Sigmoid colon (tissue), 7 donors: ENCODE measurements around the gene TMSB10. TPM values are rescaled to one million over a fixed set of nuclear protein-coding genes. Genes with fewer than 3 reads are reported as not detected.

Experiments used
- DNase-seq: peaks from one replicate; pipeline ENCODE4 v3.0.0-alpha.2; 2019
- H3K27ac ChIP-seq, 4 donors: fragments of 200-600 bp; sonication (generic); one replicate each; pipeline ENCODE4 v1.5.1; 2016 to 2019; ENCODE audit warnings: mild to moderate bottlenecking in 1 of 4
- H3K27me3 ChIP-seq, 3 donors: fragments of 200-600 bp; sonication (generic); one replicate each; pipeline ENCODE4 v1.5.1; 2019; ENCODE audit warnings: mild to moderate bottlenecking in 1 of 3
- H3K36me3 ChIP-seq, 4 donors: fragments of 200-600 bp; sonication (generic); one replicate each; pipeline ENCODE4 v1.5.1; 2016 to 2019
- H3K4me1 ChIP-seq, 4 donors: fragments of 200-600 bp; sonication (generic); one replicate each; pipeline ENCODE4 v1.5.1; 2017 to 2019
- H3K4me3 ChIP-seq, 4 donors: fragments of 200-600 bp; sonication (generic); one replicate each; pipeline ENCODE4 v1.5.1; 2017 to 2019; ENCODE audit warnings: mild to moderate bottlenecking in 2 of 4, moderate library complexity in 1 of 4
- H3K9me3 ChIP-seq, 4 donors: fragments of 200-600 bp in 3 of 4; sonication (generic) in 3 of 4; one replicate each; pipeline versions ENCODE4 v1.5.1 to v1.6.1; 2013 to 2019
- CTCF ChIP-seq, 4 experiments: fragments of 450-650 bp in 3 of 4; fragments of 200-600 bp in 1 of 4; IDR thresholded peaks; one replicate each; pipeline ENCODE4 v1.5.1; 2016 to 2019; ENCODE audit warnings: antibody characterized with exemption in 4 of 4, mild to moderate bottlenecking in 3 of 4, moderate library complexity in 2 of 4
- EP300 ChIP-seq, 4 donors: sonication (generic); formaldehyde crosslinking; IDR thresholded peaks; one replicate each; pipeline ENCODE4 v1.6.1; 2017; ENCODE audit warnings: antibody characterized with exemption in 4 of 4
- POLR2A ChIP-seq, 2 donors: fragments of 450-650 bp; IDR thresholded peaks; one replicate each; pipeline ENCODE4 v1.6.1; 2016; ENCODE audit warnings: antibody characterized with exemption in 2 of 2, mild to moderate bottlenecking in 2 of 2, moderate library complexity in 2 of 2
- POLR2AphosphoS5 ChIP-seq, 4 donors: sonication (generic); formaldehyde crosslinking; IDR thresholded peaks; one replicate each; pipeline ENCODE4 v1.6.1; 2017; ENCODE audit warnings: antibody characterized with exemption in 4 of 4
- WGBS, 2 donors: extraction: QIAGEN DNeasy Blood & Tissue Kit; methylation state at CpG; one replicate each; pipeline ENCODE4 v1.1.7; 2013; 5-methylcytosine and 5-hydroxymethylcytosine counted together
- intact Hi-C: fragments of 100-400 bp; cut with DNase I; formaldehyde crosslinking; loops from one replicate; pipeline ENCODE4 v1.15.1; 2023
- polyA plus RNA-seq, 3 donors: library from polyadenylated mRNA; stranded (reverse); fragments of 200-250 nt; gene quantifications; one replicate each; pipeline ENCODE4 v1.2.3, GENCODE V29; 2013
- total RNA-seq, 4 donors: library from RNA; depleted of rRNA; stranded (reverse); fragments of >200 nt; gene quantifications; one replicate each; pipeline ENCODE4 v1.1.0, GENCODE V29; 2016
- donor health status: healthy with polysubstance abuse.
- donor health status: Bipolar disorder and iron deficiency.
- donor health status: healthy.

The TMSB10 gene
- total and polyA plus RNA-seq, 7 donors: 1,887 to 4,314 (median 2,459) TPM

GRCh38 chr2:84886791-84887190 is 18.7 kb upstream of the TMSB10 start:
- intact Hi-C loops: no loop called here
- Histone ChIP-seq H3K4me1 (peaks cover 0 to 16% (median 6%) of the 10 kb centered on the region in 4 donors), H3K27ac (no peak overlapping the region), H3K9me3 (no peaks in the 10 kb centered on the region), H3K27me3 (peaks cover 0 to 24% (median 0%) of the 10 kb centered on the region in 3 donors), H3K36me3 (no peaks in the 10 kb centered on the region), H3K4me3 (no peak overlapping the region)
- DNase-seq: peak; percentile 36
- TF ChIP-seq EP300 (IDR thresholded peaks at IDR 0.05): no peak
- no peak for TF ChIP-seq POLR2A (IDR thresholded peaks at IDR 0.05)
- TF ChIP-seq POLR2AphosphoS5 (IDR thresholded peaks at IDR 0.05): no peak
- TF ChIP-seq CTCF (IDR thresholded peaks at IDR 0.05): no peak
- WGBS, 2 donors: 94 to 95% methylated on average over 6 of the region's 6 CpGs

- no peak for TF ChIP-seq EP300 (IDR thresholded peaks at IDR 0.05)
- no peak for TF ChIP-seq CTCF (IDR thresholded peaks at IDR 0.05)
- TF ChIP-seq POLR2A (IDR thresholded peaks at IDR 0.05): no peak
- TF ChIP-seq POLR2AphosphoS5 (IDR thresholded peaks at IDR 0.05): no peak
- 11 to 18% methylated on average over 6 of the region's 6 CpGs for WGBS, 2 donors
- H3K9me3 ChIP-seq: no peaks in the 10 kb centered on the region
- H3K4me1 ChIP-seq: peaks cover 0 to 11% (median 5%) of the 10 kb centered on the region in 4 donors
- peak overlapping the region in 1 of 4 donors; percentile 22 for H3K4me3 ChIP-seq
- no peaks in the 10 kb centered on the region for H3K36me3 ChIP-seq
- H3K27ac ChIP-seq: peak overlapping the region; percentile 16 to 53 (median 40)
- intact Hi-C loops: no loop called here
- peaks cover 0 to 7% (median 0%) of the 10 kb centered on the region in 3 donors for H3K27me3 ChIP-seq
- DNase-seq: peak; percentile 61
Observed at GRCh38 chr2:84888401-84889276, 16.8 kb upstream of the TMSB10 start.

- intact Hi-C loops: no loop called here
- Histone ChIP-seq H3K27ac (peak overlapping the region; percentile 16 to 53 (median 40)), H3K36me3 (no peaks in the 10 kb centered on the region), H3K4me1 (peaks cover 0 to 11% (median 5%) of the 10 kb centered on the region in 4 donors), H3K4me3 (peak overlapping the region in 1 of 4 donors; percentile 22), H3K9me3 (no peaks in the 10 kb centered on the region), H3K27me3 (peaks cover 0 to under 1% (median 0%) of the 10 kb centered on the region in 3 donors)
- peak; percentile 15 for DNase-seq
- WGBS, 2 donors: 75 to 87% methylated on average over 2 of the region's 2 CpGs
- no peak for TF ChIP-seq EP300 (IDR thresholded peaks at IDR 0.05)
- no peak for TF ChIP-seq CTCF (IDR thresholded peaks at IDR 0.05)
- TF ChIP-seq POLR2AphosphoS5 (IDR thresholded peaks at IDR 0.05): no peak
- TF ChIP-seq POLR2A (IDR thresholded peaks at IDR 0.05): no peak
Observed at GRCh38 chr2:84889332-84889731, 16.1 kb upstream of the TMSB10 start.

GRCh38 chr2:84891355-84892010 is 14.0 kb upstream of the TMSB10 start:
- TF ChIP-seq POLR2A (IDR thresholded peaks at IDR 0.05) (no peak), POLR2AphosphoS5 (IDR thresholded peaks at IDR 0.05) (no peak), CTCF (IDR thresholded peaks at IDR 0.05) (no peak), EP300 (IDR thresholded peaks at IDR 0.05) (no peak)
- H3K36me3 ChIP-seq: no peaks in the 10 kb centered on the region
- no peak overlapping the region for H3K27ac ChIP-seq
- DNase-seq: peak; percentile 60
- 92% methylated on average over 12 of the region's 12 CpGs for WGBS, 2 donors
- peaks cover 0 to 11% (median 5%) of the 10 kb centered on the region in 4 donors for H3K4me1 ChIP-seq
- H3K4me3 ChIP-seq: no peak overlapping the region
- no peaks in the 10 kb centered on the region for H3K9me3 ChIP-seq
- no peaks in the 10 kb centered on the region for H3K27me3 ChIP-seq
- intact Hi-C loops: no loop called here
